Measurements from ENCODE around the gene KCTD2. TPM values are rescaled to one million over a fixed set of nuclear protein-coding genes. Genes with fewer than 3 reads are reported as not detected.

The KCTD2 gene
- total and polyA plus RNA-seq, 2 of the 13 experiments (the other 11 are each of a cell fraction or from before 2014, with no cell fraction given), result 28.3 to 32.6 TPM

DNA sequence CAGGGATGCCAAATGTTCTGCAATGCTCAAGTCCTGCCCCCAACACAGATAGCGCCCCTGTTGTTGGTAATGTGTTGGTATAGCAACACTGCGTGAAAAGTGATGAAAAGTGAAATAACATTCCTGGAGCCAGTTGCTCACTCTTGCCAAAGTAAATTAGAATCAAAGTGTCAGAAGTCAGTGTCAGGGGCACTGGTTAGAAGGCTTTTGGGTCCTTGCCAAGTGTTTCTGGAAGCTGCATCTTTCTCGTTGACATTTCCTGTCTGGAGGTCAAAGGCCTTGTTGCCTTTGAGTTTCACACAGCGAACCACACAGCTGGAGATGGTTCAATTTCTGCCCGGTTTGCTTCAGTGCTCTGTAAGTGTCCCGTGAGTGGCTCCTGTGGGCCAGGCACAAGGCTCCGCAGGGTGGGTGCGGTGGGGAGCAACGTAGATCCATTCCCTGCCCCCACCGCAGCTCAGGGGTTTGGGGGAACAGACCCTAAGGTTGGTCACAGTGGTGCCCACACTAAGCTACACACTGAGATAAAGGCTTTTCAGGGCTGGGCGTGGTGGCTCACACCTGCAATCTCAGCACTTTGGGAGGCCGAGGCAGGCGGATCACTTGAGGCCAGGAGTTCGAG, 37.1 kb downstream of the KCTD2 start (continued):
- TF ChIP-seq USF2 (IDR thresholded peaks at IDR 0.05; ENCODE audit: low read depth, low read length), result no peak
- TF ChIP-seq USF2 (CRISPR knock-in tag; IDR thresholded peaks at IDR 0.05; ENCODE audit: borderline replicate concordance), result no peak
- 0 out of 2 replicates have a peak, but pooled peaks have one; percentile 63 for TF ChIP-seq SOX13 (IDR thresholded peaks at IDR 0.05)
- peak in 1 of 2 experiments; percentile 90; a peak in 2 of 4 replicates for TF ChIP-seq SOX13 (CRISPR knock-in tag; conservative IDR thresholded peaks at IDR 0.05 in 1 of 2, IDR thresholded peaks at IDR 0.05 in 1 of 2)
- TF ChIP-seq HNF1A (IDR thresholded peaks at IDR 0.05; ENCODE audit: low read depth), result peak; percentile 61; the same call in 1 of the 2 replicates
- peak; percentile 75; the same call in 1 of the 2 replicates for TF ChIP-seq HNF1A (CRISPR knock-in tag; IDR thresholded peaks at IDR 0.05; ENCODE audit: borderline replicate concordance)
- peak; percentile 87; the same call in 1 of the 2 replicates for TF ChIP-seq ZKSCAN8 (CRISPR knock-in tag; IDR thresholded peaks at IDR 0.05; ENCODE audit: borderline replicate concordance)
- peak; percentile 68 for TF ChIP-seq ZNF350 (CRISPR knock-in tag; IDR thresholded peaks at IDR 0.05; ENCODE audit: borderline replicate concordance, low read depth)
- TF ChIP-seq ZNF143 (CRISPR knock-in tag; IDR thresholded peaks at IDR 0.05), result no peak
- no peak for TF ChIP-seq ATF1 (CRISPR knock-in tag; IDR thresholded peaks at IDR 0.05)
- TF ChIP-seq CSRNP1 (CRISPR knock-in tag; IDR thresholded peaks at IDR 0.05), result 0 out of 2 replicates have a peak, but pooled peaks have one; percentile 33
- 0 out of 2 replicates have a peak, but pooled peaks have one; percentile 9 for TF ChIP-seq JUN (CRISPR knock-in tag; IDR thresholded peaks at IDR 0.05)
- no peak for TF ChIP-seq ZNF749 (CRISPR knock-in tag; IDR thresholded peaks at IDR 0.05; ENCODE audit: borderline replicate concordance)
- no peak for TF ChIP-seq NFIB (CRISPR knock-in tag; IDR thresholded peaks at IDR 0.05; ENCODE audit: borderline replicate concordance)
- no peak for TF ChIP-seq CREB3 (CRISPR knock-in tag; IDR thresholded peaks at IDR 0.05)
- no peak; the same call in 1 of the 2 replicates for TF ChIP-seq SP4 (CRISPR knock-in tag; IDR thresholded peaks at IDR 0.05)
- TF ChIP-seq ZFP36L2 (CRISPR knock-in tag; IDR thresholded peaks at IDR 0.05), result no peak
- TF ChIP-seq KLF11 (CRISPR knock-in tag; IDR thresholded peaks at IDR 0.05), result no peak
- TF ChIP-seq ZNF20 (CRISPR knock-in tag; IDR thresholded peaks at IDR 0.05), result no peak
- no peak for TF ChIP-seq NKX3-1 (CRISPR knock-in tag; IDR thresholded peaks at IDR 0.05)
- TF ChIP-seq RBFOX2 (IDR thresholded peaks at IDR 0.05; ENCODE audit: low read depth, low read length), result no peak
- TF ChIP-seq SIN3B (IDR thresholded peaks at IDR 0.05; ENCODE audit: low read length), result no peak

Data from HepG2 (cell line).